ENCODE data around the gene ZDHHC4. TPM values are rescaled to one million over a fixed set of nuclear protein-coding genes. Genes with fewer than 3 reads are reported as not detected.
A peak's percentile ranks its signal among the peaks of the same experiment; 100 is the strongest.

Gene ZDHHC4
- total RNA-seq, 3 donors from 2014 or later (not counting 1 experiment from before 2014, with no cell fraction given) = 29.4 to 37.6 (median 35.3) TPM

- Histone ChIP-seq H3K4me3 (ENCODE audit: low read length) (no peak overlapping the region), H3K9me3 (ENCODE audit: control insufficient read depth, insufficient read depth, low read length) (no peaks in the 10 kb centered on the region), H3K27ac (ENCODE audit: low read length) (no peak overlapping the region), H3K36me3 (ENCODE audit: control insufficient read depth, insufficient read depth, low read length) (peaks cover 4% of the 10 kb centered on the region), H3K4me1 (ENCODE audit: control insufficient read depth, insufficient read depth, low read length) (peaks cover 51% of the 10 kb centered on the region), H3K27me3 (ENCODE audit: control insufficient read depth, insufficient read depth, low read length) (no peaks in the 10 kb centered on the region)
- Mint-ChIP-seq H3K27ac (no peak overlapping the region), H3K9me3 (no peaks in the 10 kb centered on the region), H3K4me3 (no peak overlapping the region), H3K4me1 (peaks cover 38 to 39% of the 10 kb centered on the region in 2 donors), H3K36me3 (peaks cover 7% of the 10 kb centered on the region), H3K27me3 (ENCODE audit: low read depth in 2 of 2) (no peaks in the 10 kb centered on the region)
- DNase-seq = no peak
- WGBS (ENCODE audit: insufficient coverage) = 97% methylated on average over 67 of the region's 67 CpGs
- intact Hi-C loops (cut with micrococcal nuclease) = no loop called here
- ATAC-seq = no peak
- TF ChIP-seq, protein P1, sequence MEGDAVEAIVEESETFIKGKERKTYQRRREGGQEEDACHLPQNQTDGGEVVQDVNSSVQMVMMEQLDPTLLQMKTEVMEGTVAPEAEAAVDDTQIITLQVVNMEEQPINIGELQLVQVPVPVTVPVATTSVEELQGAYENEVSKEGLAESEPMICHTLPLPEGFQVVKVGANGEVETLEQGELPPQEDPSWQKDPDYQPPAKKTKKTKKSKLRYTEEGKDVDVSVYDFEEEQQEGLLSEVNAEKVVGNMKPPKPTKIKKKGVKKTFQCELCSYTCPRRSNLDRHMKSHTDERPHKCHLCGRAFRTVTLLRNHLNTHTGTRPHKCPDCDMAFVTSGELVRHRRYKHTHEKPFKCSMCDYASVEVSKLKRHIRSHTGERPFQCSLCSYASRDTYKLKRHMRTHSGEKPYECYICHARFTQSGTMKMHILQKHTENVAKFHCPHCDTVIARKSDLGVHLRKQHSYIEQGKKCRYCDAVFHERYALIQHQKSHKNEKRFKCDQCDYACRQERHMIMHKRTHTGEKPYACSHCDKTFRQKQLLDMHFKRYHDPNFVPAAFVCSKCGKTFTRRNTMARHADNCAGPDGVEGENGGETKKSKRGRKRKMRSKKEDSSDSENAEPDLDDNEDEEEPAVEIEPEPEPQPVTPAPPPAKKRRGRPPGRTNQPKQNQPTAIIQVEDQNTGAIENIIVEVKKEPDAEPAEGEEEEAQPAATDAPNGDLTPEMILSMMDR (IDR thresholded peaks at IDR 0.05) = no peak
Observed at GRCh38 chr7:6622134-6622710, 45.0 kb downstream of the ZDHHC4 start.

DNA sequence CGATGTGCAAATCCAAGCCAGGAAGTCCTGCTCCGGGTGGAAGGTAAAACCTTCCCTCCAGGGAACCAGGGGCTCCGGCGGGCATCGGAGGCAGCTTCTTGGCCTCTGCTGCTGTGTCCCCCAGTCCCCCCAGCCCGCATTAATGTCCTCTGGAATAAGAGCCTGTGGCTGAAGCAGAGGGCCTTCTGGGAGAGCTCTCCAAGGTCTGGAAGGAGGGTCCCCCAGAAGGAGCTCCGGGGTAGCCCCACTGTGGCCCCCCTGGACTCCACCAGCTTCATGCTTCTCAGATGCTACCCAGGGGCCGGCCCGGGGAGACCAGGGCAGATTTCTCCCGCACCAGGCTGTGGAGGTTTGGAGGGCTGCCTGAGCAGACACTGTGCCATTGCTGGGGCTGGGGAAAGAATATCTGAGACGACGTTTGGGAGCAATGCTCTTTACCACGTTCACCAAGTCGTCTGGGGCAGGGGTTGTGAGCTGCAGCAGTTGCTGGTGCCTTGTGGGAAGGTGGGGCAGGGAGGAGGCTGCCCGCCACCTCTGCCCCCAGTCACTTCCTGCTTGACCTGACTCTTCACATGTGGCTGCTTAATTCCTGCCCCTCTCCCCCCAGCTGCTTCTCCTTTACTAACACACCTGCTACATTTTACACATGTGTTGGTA is 46.5 kb downstream of the ZDHHC4 start:
- H3K4me1 ChIP-seq (ENCODE audit: control insufficient read depth, insufficient read depth, low read length) = peaks cover 50% of the 10 kb centered on the region
- no peaks in the 10 kb centered on the region for H3K9me3 ChIP-seq (ENCODE audit: control insufficient read depth, insufficient read depth, low read length)
- peaks cover 4% of the 10 kb centered on the region for H3K36me3 ChIP-seq (ENCODE audit: control insufficient read depth, insufficient read depth, low read length)
- Mint-ChIP-seq H3K4me3 (peak overlapping the region; percentile 83), H3K4me1 (peaks cover 34 to 38% of the 10 kb centered on the region in 2 donors), H3K27ac (peak overlapping the region; percentile 70 to 74), H3K27me3 (ENCODE audit: low read depth in 2 of 2) (no peaks in the 10 kb centered on the region), H3K9me3 (no peaks in the 10 kb centered on the region), H3K36me3 (peaks cover 7% of the 10 kb centered on the region)
- H3K27ac ChIP-seq (ENCODE audit: low read length) = peak overlapping the region; percentile 62
- DNase-seq = peak in 1 of 2 donors; percentile 56
- TF ChIP-seq, protein P1 (IDR thresholded peaks at IDR 0.05) = no peak
- no peak overlapping the region for H3K4me3 ChIP-seq (ENCODE audit: low read length)
- WGBS (ENCODE audit: insufficient coverage) = 54% methylated on average over 15 of the region's 15 CpGs
- peak; percentile 72 to 90 (median 76) for ATAC-seq
- intact Hi-C loops (cut with micrococcal nuclease) = no loop called here
- no peaks in the 10 kb centered on the region for H3K27me3 ChIP-seq (ENCODE audit: control insufficient read depth, insufficient read depth, low read length)

- intact Hi-C loops (cut with micrococcal nuclease) = no loop called here
- TF ChIP-seq, protein P1 (IDR thresholded peaks at IDR 0.05) = no peak
- Mint-ChIP-seq H3K27ac (peak overlapping the region; percentile 70 to 74), H3K4me1 (peaks cover 34 to 37% of the 10 kb centered on the region in 2 donors), H3K27me3 (ENCODE audit: low read depth in 2 of 2) (no peaks in the 10 kb centered on the region), H3K4me3 (peak overlapping the region; percentile 83), H3K9me3 (no peaks in the 10 kb centered on the region), H3K36me3 (peaks cover 7% of the 10 kb centered on the region)
- Histone ChIP-seq H3K9me3 (ENCODE audit: control insufficient read depth, insufficient read depth, low read length) (no peaks in the 10 kb centered on the region), H3K4me1 (ENCODE audit: control insufficient read depth, insufficient read depth, low read length) (peaks cover 50% of the 10 kb centered on the region), H3K36me3 (ENCODE audit: control insufficient read depth, insufficient read depth, low read length) (peaks cover 4% of the 10 kb centered on the region), H3K4me3 (ENCODE audit: low read length) (no peak overlapping the region), H3K27ac (ENCODE audit: low read length) (peak overlapping the region; percentile 62), H3K27me3 (ENCODE audit: control insufficient read depth, insufficient read depth, low read length) (no peaks in the 10 kb centered on the region)
- DNase-seq = no peak
- WGBS (ENCODE audit: insufficient coverage) = 49% methylated on average over 3 of the region's 3 CpGs
- no peak for ATAC-seq
Observed at GRCh38 chr7:6624246-6624611, 47.0 kb downstream of the ZDHHC4 start.

Data from natural killer cell (primary cell).